CD14-positive monocyte (primary cell): ENCODE data around the gene WDR7. TPM values are rescaled to one million over a fixed set of nuclear protein-coding genes. Genes with fewer than 3 reads are reported as not detected.

Experiments
- DNase-seq, 3 donors: peaks; one replicate each; pipeline ENCODE4 v3.0.0-alpha.2; 2011 to 2022
- H2AFZ ChIP-seq: 2 replicates; pipeline ENCODE4 v1.6.0; 2012; ENCODE audit warnings: mild to moderate bottlenecking, low read depth, low read length, inconsistent platforms; ENCODE audit not compliant: insufficient read depth, poor library complexity, severe bottlenecking
- H3K27ac ChIP-seq, 2 donors: 1 replicate in 1 of 2; 2 replicates in 1 of 2; pipeline ENCODE4 v1.5.1; 2012 to 2013; ENCODE audit warnings: low read length in 2 of 2, control low read depth in 1 of 2, inconsistent platforms in 1 of 2, low read depth in 1 of 2, mild to moderate bottlenecking in 1 of 2
- H3K27me3 ChIP-seq, 2 donors: one replicate each; pipeline versions ENCODE4 v1.6.0 to v1.6.1; 2011 to 2013; ENCODE audit warnings: low read length in 2 of 2; ENCODE audit not compliant: control insufficient read depth in 2 of 2, insufficient read depth in 2 of 2
- H3K36me3 ChIP-seq, 2 donors: replicated peaks in 1 of 2; 1 replicate in 1 of 2; 2 replicates in 1 of 2; pipeline versions ENCODE4 v1.5.1 to v1.6.1; 2012 to 2013; ENCODE audit warnings: low read length in 2 of 2, control low read depth in 1 of 2, inconsistent platforms in 1 of 2, mild to moderate bottlenecking in 1 of 2; ENCODE audit not compliant: insufficient read depth in 2 of 2, control insufficient read depth in 1 of 2
- H3K4me1 ChIP-seq, 2 donors: 1 replicate in 1 of 2; 2 replicates in 1 of 2; pipeline versions ENCODE4 v1.5.1 to v1.6.1; 2012 to 2013; ENCODE audit warnings: low read length in 2 of 2, control low read depth in 1 of 2, inconsistent platforms in 1 of 2, mild to moderate bottlenecking in 1 of 2, moderate library complexity in 1 of 2; ENCODE audit not compliant: insufficient read depth in 2 of 2, control insufficient read depth in 1 of 2
- H3K4me2 ChIP-seq: replicated peaks from 2 replicates; pipeline ENCODE3; 2012; ENCODE audit warnings: low read length, moderate library complexity, mild to moderate bottlenecking; ENCODE audit not compliant: poor library complexity, severe bottlenecking; ENCODE audit errors: extremely low read depth
- H3K4me3 ChIP-seq, 3 experiments: fragments of 200-600 bp in 1 of 3; sonication (generic) in 1 of 3; replicated peaks in 1 of 3; 1 replicate in 2 of 3; 2 replicates in 1 of 3; pipeline ENCODE4 v1.5.1; 2011 to 2013; ENCODE audit warnings: low read length in 3 of 3, mild to moderate bottlenecking in 3 of 3, control low read depth in 2 of 3, low read depth in 2 of 3, inconsistent platforms in 1 of 3, moderate library complexity in 1 of 3
- H3K79me2 ChIP-seq: 2 replicates; pipeline ENCODE4 v1.6.0; 2012; ENCODE audit warnings: mild to moderate bottlenecking, control low read depth, inconsistent platforms, low read length, moderate library complexity; ENCODE audit not compliant: insufficient read depth
- H3K9ac ChIP-seq: 2 replicates; pipeline ENCODE4 v1.6.0; 2017; ENCODE audit warnings: low read length, mild to moderate bottlenecking; ENCODE audit not compliant: insufficient read depth, poor library complexity, severe bottlenecking
- H3K9me3 ChIP-seq, 2 donors: replicated peaks in 1 of 2; 1 replicate in 1 of 2; 2 replicates in 1 of 2; pipeline versions ENCODE4 v1.5.1 to v1.6.1; 2012 to 2013; ENCODE audit warnings: low read length in 2 of 2, control low read depth in 1 of 2; ENCODE audit not compliant: control insufficient read depth in 1 of 2, insufficient read depth in 1 of 2
- H4K20me1 ChIP-seq: 2 replicates; pipeline ENCODE4 v1.6.0; 2012; ENCODE audit warnings: mild to moderate bottlenecking, low read length, control low read depth, moderate library complexity; ENCODE audit not compliant: insufficient read depth
- H3K27ac Mint-ChIP-seq, 7 donors: one replicate each; pipeline ENCODE4 v1.8.0; 2020; ENCODE audit warnings: mild to moderate bottlenecking in 7 of 7, mixed read lengths in 7 of 7, moderate library complexity in 6 of 7, inconsistent platforms in 2 of 7
- H3K27me3 Mint-ChIP-seq, 3 donors: one replicate each; pipeline ENCODE4 v1.8.0; 2021 to 2022; ENCODE audit warnings: low read depth in 3 of 3, mild to moderate bottlenecking in 3 of 3, mixed read lengths in 3 of 3, moderate library complexity in 3 of 3, inconsistent platforms in 1 of 3
- H3K36me3 Mint-ChIP-seq, 2 donors: one replicate each; pipeline ENCODE4 v1.8.0; 2020; ENCODE audit warnings: mixed read lengths in 2 of 2, inconsistent platforms in 1 of 2, mild to moderate bottlenecking in 1 of 2
- H3K4me1 Mint-ChIP-seq: one replicate; pipeline ENCODE4 v1.8.0; 2020; ENCODE audit warnings: mild to moderate bottlenecking, mixed read lengths
- H3K4me3 Mint-ChIP-seq, 2 donors: one replicate each; pipeline ENCODE4 v1.8.0; 2020; ENCODE audit warnings: mild to moderate bottlenecking in 2 of 2, mixed read lengths in 2 of 2, moderate library complexity in 1 of 2
- H3K9me3 Mint-ChIP-seq, 7 donors: one replicate each; pipeline ENCODE4 v1.8.0; 2020 to 2022; ENCODE audit warnings: mixed read lengths in 7 of 7, mild to moderate bottlenecking in 6 of 7, moderate library complexity in 6 of 7, inconsistent platforms in 2 of 7
- WGBS: methylation state at CpG from one replicate; pipeline ENCODE4 v1.1.5; 2013; ENCODE audit warnings: missing lambda C conversion rate; ENCODE audit not compliant: insufficient coverage; 5-methylcytosine and 5-hydroxymethylcytosine counted together
- intact Hi-C, 2 donors: fragments of 100-400 bp; cut with micrococcal nuclease; formaldehyde crosslinking; loops; one replicate each; pipeline versions ENCODE4 v1.15.0 to v1.15.1; 2023
- polyA plus RNA-seq, 3 donors: library from polyadenylated mRNA; depleted of rRNA in 1 of 3; unstranded in 2 of 3; stranded (reverse) in 1 of 3; fragments of 300-500 nt in 2 of 3; fragments of >200 nt in 1 of 3; fragmentation: Illumina TruSeq in 2 of 3; gene quantifications; 1 replicate in 2 of 3; 2 replicates in 1 of 3; pipeline ENCODE4 v1.2.3, GENCODE V29; 2012 to 2021
- TF ChIP-seq, protein P1 (sequence below): fragments of 200-600 bp; IDR thresholded peaks from one replicate; pipeline ENCODE4 v1.8.0; 2022; ENCODE audit warnings: antibody characterized with exemption, mild to moderate bottlenecking

Gene WDR7
- polyA plus RNA-seq, 3 donors, result 9.1 to 23.6 (median 9.5) TPM

- H3K9me3 ChIP-seq, result no peaks in the 10 kb centered on the region
- TF ChIP-seq, protein P1, sequence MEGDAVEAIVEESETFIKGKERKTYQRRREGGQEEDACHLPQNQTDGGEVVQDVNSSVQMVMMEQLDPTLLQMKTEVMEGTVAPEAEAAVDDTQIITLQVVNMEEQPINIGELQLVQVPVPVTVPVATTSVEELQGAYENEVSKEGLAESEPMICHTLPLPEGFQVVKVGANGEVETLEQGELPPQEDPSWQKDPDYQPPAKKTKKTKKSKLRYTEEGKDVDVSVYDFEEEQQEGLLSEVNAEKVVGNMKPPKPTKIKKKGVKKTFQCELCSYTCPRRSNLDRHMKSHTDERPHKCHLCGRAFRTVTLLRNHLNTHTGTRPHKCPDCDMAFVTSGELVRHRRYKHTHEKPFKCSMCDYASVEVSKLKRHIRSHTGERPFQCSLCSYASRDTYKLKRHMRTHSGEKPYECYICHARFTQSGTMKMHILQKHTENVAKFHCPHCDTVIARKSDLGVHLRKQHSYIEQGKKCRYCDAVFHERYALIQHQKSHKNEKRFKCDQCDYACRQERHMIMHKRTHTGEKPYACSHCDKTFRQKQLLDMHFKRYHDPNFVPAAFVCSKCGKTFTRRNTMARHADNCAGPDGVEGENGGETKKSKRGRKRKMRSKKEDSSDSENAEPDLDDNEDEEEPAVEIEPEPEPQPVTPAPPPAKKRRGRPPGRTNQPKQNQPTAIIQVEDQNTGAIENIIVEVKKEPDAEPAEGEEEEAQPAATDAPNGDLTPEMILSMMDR, result no peak
- H3K27me3 ChIP-seq, result no peaks in the 10 kb centered on the region
- no peak overlapping the region for H2AFZ ChIP-seq
- H3K9ac ChIP-seq, result no peak overlapping the region
- Mint-ChIP-seq H3K27me3 (no peaks in the 10 kb centered on the region), H3K27ac (peak overlapping the region in 4 of 7 donors; percentile 37 to 78 (median 56)), H3K9me3 (peaks cover 0 to 2% (median 0%) of the 10 kb centered on the region in 7 donors), H3K36me3 (peaks cover 34 to 52% of the 10 kb centered on the region in 2 donors), H3K4me3 (no peak overlapping the region), H3K4me1 (peaks cover 48% of the 10 kb centered on the region)
- peaks cover 15 to 16% of the 10 kb centered on the region in 2 donors for H3K4me1 ChIP-seq
- H3K79me2 ChIP-seq, result peaks cover 100% of the 10 kb centered on the region
- peaks cover 89% of the 10 kb centered on the region for H4K20me1 ChIP-seq
- intact Hi-C loops, result loop anchor here in 1 of 2 donors (10.0 kb wide), 2 partner anchors 378 to 992 kb away; partner anchors contain the start of gene NARS1
- WGBS, result 100% methylated on average over 1 of the region's 7 CpGs
- H3K4me3 ChIP-seq, result no peak overlapping the region
- no peak overlapping the region for H3K27ac ChIP-seq
- no peak for DNase-seq
- H3K4me2 ChIP-seq, result no peak overlapping the region
- H3K36me3 ChIP-seq, result peaks cover 6 to 31% of the 10 kb centered on the region in 2 donors
Observed at GRCh38 chr18:56632070-56633022, 18.8 kb upstream of the WDR7 start.

DNA sequence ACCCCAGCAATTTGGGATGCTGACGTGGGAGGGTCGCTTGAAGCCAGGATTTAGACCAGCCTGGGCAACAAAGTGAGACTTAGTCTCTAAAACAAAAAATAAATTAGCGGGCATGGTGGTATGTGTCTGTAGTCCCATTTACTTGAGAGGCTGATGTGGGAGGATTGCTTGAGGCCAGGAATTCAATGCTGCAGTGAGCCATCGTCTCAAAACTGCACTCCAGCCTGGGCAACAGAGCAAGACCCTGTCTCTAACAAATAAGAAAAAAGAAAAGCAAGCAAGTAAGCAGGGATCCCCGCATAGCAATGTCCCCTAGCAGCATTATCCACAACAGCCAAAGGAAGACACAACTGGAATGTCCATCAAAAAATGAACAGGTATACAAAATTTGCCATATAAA, 16.2 kb upstream of the WDR7 start:
- Mint-ChIP-seq H3K27me3 (no peaks in the 10 kb centered on the region), H3K4me1 (peaks cover 43% of the 10 kb centered on the region), H3K27ac (no peak overlapping the region), H3K9me3 (peaks cover 0 to 8% (median 5%) of the 10 kb centered on the region in 7 donors), H3K4me3 (no peak overlapping the region), H3K36me3 (peaks cover 30 to 48% of the 10 kb centered on the region in 2 donors)
- Histone ChIP-seq H3K27ac (no peak overlapping the region), H2AFZ (no peak overlapping the region), H3K27me3 (no peaks in the 10 kb centered on the region), H3K36me3 (peaks cover 6 to 25% of the 10 kb centered on the region in 2 donors), H3K9me3 (no peaks in the 10 kb centered on the region), H3K9ac (no peak overlapping the region), H3K4me3 (no peak overlapping the region), H3K4me2 (no peak overlapping the region), H3K4me1 (peaks cover 17 to 30% of the 10 kb centered on the region in 2 donors), H4K20me1 (peaks cover 67% of the 10 kb centered on the region), H3K79me2 (peaks cover 89% of the 10 kb centered on the region)
- intact Hi-C loops, result loop anchor here in 1 of 2 donors (10.0 kb wide), 2 partner anchors 380 to 990 kb away; partner anchors contain the start of gene NARS1
- TF ChIP-seq, protein P1, result no peak
- 93% methylated on average over 3 of the region's 5 CpGs for WGBS
- no peak for DNase-seq
